GM19238 (cell line): ENCODE measurements around the gene WWTR1.

Experiments
- DNase-seq: peaks from one replicate; pipeline ENCODE4 v3.0.0; 2011; ENCODE audit warnings: low spot score; ENCODE audit not compliant: insufficient read length

Gene WWTR1

GRCh38 chr3:149536429-149536828 lies 121.4 kb downstream of the WWTR1 start:
- DNase-seq: no peak

DNA sequence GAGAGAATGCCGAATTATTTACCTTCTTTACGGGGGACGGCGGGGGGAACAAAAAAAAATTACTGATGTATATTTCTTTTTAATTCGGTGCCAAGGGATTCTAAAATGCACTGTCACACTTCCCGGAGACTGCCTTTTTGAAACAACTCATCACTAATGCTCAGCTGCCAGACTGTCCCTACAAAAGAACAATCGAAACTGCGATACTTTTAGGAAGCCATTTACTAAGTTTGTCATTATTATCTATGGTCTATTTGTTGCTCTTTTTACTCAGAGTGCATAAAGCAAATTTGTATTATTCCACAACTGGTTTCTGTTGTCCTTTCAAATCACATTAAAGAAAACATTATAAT lies 122.5 kb downstream of the WWTR1 start:
- no peak for DNase-seq

GRCh38 chr3:149534671-149535332 lies 123.0 kb downstream of the WWTR1 start:
- DNase-seq: no peak

DNA sequence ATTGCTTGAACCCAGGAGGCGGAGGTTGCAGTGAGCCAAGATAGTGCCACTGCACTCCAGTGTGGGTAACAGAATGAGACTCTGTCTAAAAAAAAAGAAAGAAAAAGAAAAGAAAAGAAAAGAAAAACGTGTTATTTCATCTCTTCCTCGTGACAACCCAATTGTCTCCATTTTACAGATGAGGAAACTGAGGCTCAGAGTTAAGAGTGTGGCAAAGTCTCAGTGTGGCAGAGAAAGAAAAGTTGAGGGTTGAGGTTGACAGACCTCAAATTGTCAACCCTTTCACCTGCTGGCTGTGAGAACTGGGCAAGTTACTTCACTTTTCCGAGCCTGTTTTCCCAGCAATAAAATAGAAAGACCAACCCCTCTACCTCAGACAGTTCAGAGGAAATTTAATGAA lies 123.7 kb downstream of the WWTR1 start:
- no peak for DNase-seq

DNA sequence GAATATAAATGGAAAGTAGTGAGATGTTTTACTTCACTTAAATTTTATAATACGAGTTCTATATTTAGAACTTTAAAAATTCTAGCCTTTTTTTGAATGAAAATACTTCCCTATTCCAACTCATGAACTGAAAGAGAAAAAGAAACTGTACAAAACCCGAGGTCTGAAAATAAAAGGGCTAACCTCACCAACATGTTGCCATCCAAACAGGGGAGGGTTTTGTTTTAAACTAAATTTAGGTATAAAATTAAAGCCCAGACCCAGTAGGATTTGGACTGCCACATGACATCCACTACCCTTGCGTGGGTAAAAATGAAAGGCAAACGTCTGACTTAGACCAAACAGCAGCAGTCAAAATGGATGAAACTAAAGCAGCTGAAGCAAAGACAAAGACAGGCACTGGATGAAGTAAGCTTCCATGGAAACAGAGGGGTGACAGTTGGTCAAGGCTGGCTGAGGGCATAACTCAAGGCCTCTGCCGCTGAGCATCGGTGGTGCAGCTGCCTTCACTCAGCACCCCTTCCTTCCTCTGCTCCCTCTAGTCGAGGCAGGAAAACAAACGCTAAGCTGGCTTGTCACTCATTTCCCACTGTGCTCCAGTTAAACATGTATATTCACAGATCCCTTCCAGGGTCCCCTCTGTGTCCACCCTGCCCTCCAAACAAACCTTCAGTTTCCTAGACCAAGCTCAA lies 125.2 kb downstream of the WWTR1 start:
- peak; percentile 15 for DNase-seq

DNA sequence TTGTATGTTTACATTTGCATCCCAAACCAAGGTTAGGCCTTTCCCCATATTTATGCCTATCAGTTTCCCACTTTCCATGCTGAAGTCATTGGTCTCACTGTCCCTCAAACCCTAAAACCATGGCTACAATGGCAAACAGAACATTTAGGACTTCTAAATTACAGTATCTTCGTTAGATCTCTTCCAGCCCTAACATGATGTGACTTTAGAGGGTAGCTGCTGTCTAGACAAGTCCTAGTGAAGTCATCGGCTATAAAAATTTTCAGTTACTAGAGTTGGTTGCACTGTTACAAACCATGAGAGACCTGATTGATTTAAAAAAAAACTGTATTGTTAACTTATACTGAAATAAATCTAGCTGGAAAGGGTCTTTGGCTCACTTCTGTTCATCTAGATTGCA lies 128.7 kb downstream of the WWTR1 start:
- no peak for DNase-seq

DNA sequence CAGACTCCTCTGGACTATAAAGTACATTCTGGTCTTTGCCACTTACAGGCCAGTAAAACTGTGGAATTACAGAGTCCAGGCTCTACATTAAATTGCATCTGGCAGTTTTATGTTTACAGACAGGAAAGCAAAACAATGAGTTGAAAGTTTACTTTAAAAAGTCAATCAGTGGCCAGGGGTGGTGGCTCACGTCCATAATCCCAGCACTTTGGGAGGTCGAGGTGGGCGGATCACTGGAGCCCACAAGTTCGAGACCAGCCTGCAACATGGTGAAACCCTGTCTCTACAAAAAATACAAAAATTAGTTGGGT lies 129.5 kb downstream of the WWTR1 start:
- DNase-seq: no peak

- no peak for DNase-seq
Measured at GRCh38 chr3:149527531-149528339, 130.1 kb downstream of the WWTR1 start.

DNA sequence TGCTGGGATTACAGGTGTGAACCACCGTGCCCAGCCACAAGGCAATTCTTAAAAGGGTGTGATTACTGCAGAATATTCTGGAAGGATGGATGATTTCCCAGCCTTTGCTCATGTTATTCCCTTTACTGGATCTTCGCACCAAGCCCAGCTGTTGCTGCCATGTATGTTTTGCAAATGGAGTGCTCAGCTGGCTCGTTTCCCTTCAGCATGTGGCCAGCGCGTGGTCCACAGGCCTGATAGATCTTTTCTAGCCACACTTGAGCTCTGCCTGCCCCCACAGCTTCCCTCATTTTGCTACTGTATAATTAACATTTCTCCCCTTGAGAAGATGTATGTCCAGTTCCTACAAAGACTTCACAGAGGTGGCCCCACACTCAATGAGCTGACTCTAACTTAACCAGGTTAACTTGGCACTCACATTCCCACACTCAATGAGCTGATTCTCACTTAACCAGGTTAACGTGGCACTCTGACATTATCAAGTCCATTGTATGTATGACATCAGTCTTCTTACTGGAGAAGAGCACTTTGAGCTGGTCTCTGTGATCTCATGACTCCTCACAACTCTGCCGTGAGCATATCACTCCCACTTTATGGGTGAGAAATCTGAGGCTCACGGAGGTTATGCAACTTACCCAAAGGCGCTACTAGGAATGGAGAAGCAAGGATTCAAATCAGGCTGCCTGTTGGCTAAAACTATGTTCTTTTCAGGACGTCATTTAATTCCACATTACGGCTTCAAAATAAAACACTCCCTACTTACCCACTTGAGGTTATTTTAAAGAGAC lies 134.1 kb downstream of the WWTR1 start:
- no peak for DNase-seq

DNA sequence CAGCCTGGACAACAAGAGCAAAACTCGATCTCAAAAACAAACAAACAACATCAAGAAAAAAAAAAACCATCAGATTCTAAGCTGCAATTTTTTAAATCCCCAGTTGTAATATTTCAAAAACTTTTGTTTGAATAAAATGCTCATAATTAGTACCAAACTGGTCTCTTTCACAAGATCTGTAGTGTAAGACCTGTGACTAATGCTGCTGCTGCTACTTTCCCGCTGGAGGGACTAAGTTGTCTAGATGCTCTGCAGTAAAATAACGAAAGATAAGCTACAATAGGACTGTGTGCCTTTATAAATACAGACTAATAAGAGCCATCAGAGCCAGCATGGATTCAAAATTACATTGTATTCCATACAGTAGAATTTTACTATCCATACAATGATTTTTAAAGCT lies 137.9 kb downstream of the WWTR1 start:
- DNase-seq: no peak

DNA sequence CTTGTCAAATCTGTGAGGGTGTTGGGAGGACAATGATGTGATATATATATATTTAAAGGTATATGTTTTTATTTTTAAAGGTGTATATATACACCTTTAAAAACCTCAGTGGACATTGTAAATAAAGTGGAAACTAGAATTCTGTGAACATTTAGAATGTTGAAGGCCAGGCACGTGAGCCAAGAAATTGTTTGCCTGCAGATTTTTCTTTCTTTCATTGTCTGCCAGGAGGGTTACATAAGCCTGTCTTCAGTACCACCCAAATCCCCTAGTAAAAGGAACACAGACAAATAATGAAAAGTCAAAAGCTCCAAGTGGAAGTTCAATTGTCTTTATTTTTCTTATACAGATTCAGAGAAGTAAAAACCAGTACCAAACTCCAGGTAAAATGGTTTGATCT lies 140.9 kb downstream of the WWTR1 start:
- no peak for DNase-seq

GRCh38 chr3:149515249-149515648 lies 142.6 kb downstream of the WWTR1 start:
- DNase-seq: no peak

DNA sequence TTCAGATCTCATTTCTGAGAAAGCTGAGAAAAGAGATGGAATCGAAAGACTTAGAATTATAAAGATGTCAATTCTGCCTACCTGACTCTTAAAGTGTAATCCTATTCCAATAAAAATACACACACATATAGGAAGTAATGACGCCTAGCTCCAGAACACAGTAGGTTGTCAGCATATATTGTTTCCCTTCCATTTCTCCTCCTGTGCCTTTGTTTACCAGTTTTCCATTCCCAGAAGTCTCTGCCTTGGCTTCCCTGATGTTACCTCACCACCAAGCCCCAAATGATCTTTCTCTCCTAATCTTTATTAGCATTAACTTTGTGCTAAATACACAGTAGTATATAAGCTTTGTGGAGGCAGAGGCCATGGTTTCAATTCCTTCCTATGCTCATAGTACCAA lies 143.4 kb downstream of the WWTR1 start:
- DNase-seq: no peak

GRCh38 chr3:149512073-149512782 lies 145.6 kb downstream of the WWTR1 start:
- peak; percentile 53 for DNase-seq

DNA sequence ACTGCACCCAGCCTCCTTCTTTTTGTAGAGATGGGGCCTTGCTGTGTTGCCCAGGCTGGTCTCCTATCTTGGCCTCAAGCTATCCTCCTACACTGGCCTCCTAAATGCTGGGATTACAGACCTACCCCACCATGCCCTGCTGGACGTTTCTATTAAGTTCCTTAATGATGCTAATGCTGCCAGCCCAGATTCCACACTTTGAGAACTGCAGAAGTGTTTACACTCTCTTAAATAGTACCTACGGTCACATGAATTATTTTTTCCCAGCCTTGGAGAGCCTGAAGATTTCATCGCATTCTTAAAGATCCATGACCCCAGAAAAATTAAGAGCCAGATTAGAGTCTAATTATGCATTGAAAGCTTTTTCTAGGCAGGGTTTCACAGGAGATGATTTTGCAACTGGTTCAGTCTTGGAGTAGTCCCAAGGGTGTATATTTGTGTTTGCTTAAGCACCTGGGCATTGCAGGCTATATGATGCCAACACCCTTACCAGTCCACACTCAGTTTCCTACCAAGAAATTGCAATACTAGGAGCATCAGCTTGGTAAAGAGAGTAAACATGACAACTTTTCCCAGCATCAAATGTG lies 146.7 kb downstream of the WWTR1 start:
- no peak for DNase-seq

DNA sequence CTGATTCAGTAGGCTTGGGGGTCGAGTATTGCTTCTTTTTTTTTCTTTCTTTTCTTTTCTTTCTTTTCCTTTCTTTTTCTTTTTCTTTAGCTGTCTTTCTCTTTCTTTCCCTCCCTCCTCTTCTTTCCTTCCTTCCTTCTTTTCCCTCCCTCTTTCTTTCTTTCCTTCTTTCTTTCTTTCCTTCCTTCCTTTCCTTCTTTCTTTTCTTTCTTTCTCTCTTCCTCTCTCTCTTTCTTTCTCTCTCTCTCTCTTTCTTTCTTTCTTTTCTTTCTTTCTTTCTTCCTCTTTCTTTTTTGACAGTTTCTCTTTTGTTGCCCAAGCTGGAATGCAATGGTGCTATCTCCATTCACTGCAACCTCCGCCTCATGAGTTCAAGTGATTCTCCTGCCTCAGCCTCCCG lies 147.3 kb downstream of the WWTR1 start:
- no peak for DNase-seq

DNA sequence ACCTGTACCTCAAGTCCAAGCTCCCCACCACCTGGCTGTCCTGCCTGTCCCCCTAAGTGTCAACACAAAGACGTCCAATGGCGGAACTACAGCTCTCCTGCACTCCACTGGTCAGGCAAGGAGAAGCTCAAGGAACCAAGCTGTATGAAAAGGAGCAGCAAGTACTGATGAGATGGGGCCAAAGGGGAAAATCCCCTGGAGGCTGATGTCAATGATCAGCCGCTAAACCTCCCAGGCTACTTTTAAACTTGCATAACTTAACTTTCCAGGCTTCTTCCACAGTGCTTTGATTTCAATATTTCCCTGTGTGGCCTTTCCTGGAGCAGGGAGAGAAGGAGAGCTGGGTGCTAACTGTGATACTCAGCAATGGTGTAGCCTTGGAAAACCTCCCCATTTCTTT lies 148.3 kb downstream of the WWTR1 start:
- DNase-seq: no peak

GRCh38 chr3:149507491-149508324 lies 150.1 kb downstream of the WWTR1 start:
- no peak for DNase-seq

- no peak for DNase-seq
Measured at GRCh38 chr3:149506965-149507364, 150.9 kb downstream of the WWTR1 start.

DNA sequence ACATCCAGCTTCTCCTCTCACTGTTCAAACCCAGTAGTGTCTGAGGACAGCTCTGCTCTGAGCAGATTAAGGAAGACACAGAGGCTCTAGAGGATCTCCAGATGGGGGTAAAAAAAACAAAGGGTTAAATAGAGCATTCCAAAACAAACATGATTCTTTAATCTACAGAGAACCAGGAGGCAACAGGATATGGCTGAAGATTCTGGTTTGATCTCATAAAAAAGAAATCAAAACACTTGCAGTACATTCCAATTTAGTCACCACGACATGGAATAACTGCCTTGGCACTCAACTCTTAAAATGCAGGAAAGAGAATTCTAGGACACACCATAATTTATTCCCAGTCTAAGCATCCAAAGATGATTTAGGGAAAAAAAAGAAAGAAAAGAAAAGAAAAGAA lies 151.3 kb downstream of the WWTR1 start:
- DNase-seq: no peak
